Measurements from ENCODE around the gene AFF3. TPM values are rescaled to one million over a fixed set of nuclear protein-coding genes. Genes with fewer than 3 reads are reported as not detected.

The AFF3 gene
- total RNA-seq, 4 donors from 2014 or later, result 3.1 to 5.0 (median 3.7) TPM

DNA sequence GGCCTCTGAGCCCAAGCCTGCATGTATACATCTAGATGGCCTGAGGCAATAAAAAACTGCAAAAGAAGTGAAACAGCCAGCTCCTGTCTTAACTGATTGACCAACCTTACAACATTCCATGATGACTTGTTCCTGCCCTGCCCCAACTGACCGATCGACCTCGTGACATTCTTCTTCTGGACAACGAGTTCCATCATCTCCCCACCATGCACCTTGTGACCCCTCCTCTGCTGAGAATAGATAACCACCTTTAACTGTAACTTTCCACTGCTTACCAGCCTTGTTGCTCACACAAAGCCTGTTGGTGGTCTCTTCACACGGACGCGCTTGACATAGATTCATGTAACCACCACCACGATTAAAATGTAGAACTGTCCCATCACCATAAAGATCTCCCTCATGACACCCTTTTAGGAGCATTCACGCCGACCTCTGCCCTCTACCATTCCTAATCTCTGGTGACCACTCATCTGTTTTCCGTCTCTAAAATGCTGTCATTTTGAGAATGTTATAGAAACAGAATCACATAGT, 532.5 kb downstream of the AFF3 start:
- DNase-seq (ENCODE audit: low spot score in 2 of 2), result no peak
- no peak for TF ChIP-seq CTCF (IDR thresholded peaks at IDR 0.05)
- TF ChIP-seq POLR2AphosphoS5 (IDR thresholded peaks at IDR 0.05), result no peak
- TF ChIP-seq POLR2A (IDR thresholded peaks at IDR 0.05), result no peak
- TF ChIP-seq EP300 (IDR thresholded peaks at IDR 0.05), result no peak
- 69% methylated on average over 11 of the region's 11 CpGs for WGBS

DNA sequence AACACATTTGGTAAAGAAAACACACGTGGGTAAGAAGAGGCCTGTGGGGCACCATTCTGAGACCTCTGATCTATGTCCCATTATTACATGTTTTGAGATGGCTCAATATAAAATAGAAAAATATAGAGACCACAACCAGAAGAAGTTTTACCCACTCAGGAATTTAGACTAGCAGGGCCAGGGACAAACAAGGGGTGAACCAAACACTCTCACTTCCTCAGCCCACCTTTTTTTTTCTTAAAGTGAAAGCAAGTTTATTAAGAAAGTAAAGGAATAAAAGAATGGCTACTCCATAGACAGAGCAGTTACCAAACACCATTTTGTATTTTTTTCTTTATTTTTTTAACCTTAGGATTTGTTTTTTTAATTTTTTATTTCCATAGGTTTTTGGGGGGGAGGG, 533.5 kb downstream of the AFF3 start:
- Histone ChIP-seq H3K27me3 (no peaks in the 10 kb centered on the region), H3K27ac (no peak overlapping the region), H3K4me1 (peaks cover 6% of the 10 kb centered on the region), H3K4me3 (no peak overlapping the region), H3K36me3 (no peaks in the 10 kb centered on the region), H3K9me3 (no peaks in the 10 kb centered on the region)
- WGBS, result 23% methylated on average over 1 of the region's 1 CpG
- DNase-seq (ENCODE audit: low spot score in 2 of 2), result no peak
- TF ChIP-seq POLR2AphosphoS5 (IDR thresholded peaks at IDR 0.05) (no peak), CTCF (IDR thresholded peaks at IDR 0.05) (no peak), POLR2A (IDR thresholded peaks at IDR 0.05) (no peak), EP300 (IDR thresholded peaks at IDR 0.05) (no peak)

More for the DNA sequence above, 532.5 kb downstream of the AFF3 start:
- no peak overlapping the region for H3K4me3 ChIP-seq
- H3K4me1 ChIP-seq, result peaks cover 6% of the 10 kb centered on the region
- no peaks in the 10 kb centered on the region for H3K9me3 ChIP-seq
- no peak overlapping the region for H3K27ac ChIP-seq
- no peaks in the 10 kb centered on the region for H3K27me3 ChIP-seq
- no peaks in the 10 kb centered on the region for H3K36me3 ChIP-seq

DNA sequence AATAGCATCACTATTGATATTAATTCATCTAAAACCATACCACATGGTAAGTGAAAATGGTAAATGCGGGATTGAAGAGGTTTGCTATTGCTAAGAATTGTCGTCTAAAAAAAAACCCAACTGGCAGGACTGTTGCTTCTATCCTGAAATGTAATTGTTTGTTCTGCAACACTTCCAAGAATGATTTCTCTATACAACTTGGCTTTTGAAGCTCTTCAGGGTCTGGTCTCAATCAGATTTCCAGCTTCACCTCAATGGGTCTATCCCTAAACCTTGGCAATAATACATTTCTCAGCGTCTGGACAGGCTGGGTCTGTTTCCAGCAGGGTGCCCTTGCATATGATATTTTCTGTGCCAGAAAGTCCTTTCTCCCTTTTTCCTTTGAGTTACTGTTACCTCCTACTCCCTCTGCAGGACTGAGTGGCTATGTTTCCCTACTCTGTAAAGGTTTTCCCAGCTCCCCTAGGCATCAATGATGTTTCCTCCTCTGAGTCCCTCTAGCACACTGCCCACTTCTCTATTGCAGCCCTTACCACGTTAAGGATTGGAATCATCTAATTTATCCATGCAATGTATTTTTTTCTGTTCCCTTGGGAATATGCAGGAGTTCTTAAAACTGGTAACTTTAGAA, 534.4 kb downstream of the AFF3 start:
- DNase-seq (ENCODE audit: low spot score in 2 of 2), result no peak
- WGBS, result 46% methylated on average over 4 of the region's 4 CpGs
- H3K27ac ChIP-seq, result no peak overlapping the region
- peaks cover 6% of the 10 kb centered on the region for H3K4me1 ChIP-seq
- no peaks in the 10 kb centered on the region for H3K27me3 ChIP-seq
- H3K4me3 ChIP-seq, result no peak overlapping the region
- H3K9me3 ChIP-seq, result no peaks in the 10 kb centered on the region
- no peaks in the 10 kb centered on the region for H3K36me3 ChIP-seq
- no peak for TF ChIP-seq POLR2A (IDR thresholded peaks at IDR 0.05)
- no peak for TF ChIP-seq EP300 (IDR thresholded peaks at IDR 0.05)

- Histone ChIP-seq H3K4me1 (peaks cover 6% of the 10 kb centered on the region), H3K4me3 (no peak overlapping the region), H3K9me3 (no peaks in the 10 kb centered on the region), H3K36me3 (no peaks in the 10 kb centered on the region), H3K27me3 (no peaks in the 10 kb centered on the region), H3K27ac (no peak overlapping the region)
- DNase-seq (ENCODE audit: low spot score in 2 of 2), result no peak
- 67% methylated on average over 4 of the region's 4 CpGs for WGBS
- TF ChIP-seq POLR2A (IDR thresholded peaks at IDR 0.05) (no peak), EP300 (IDR thresholded peaks at IDR 0.05) (no peak), POLR2AphosphoS5 (IDR thresholded peaks at IDR 0.05) (no peak), CTCF (IDR thresholded peaks at IDR 0.05) (no peak)
These were observed 534.9 kb downstream of the AFF3 start for GRCh38 chr2:99607454-99607853.

DNA sequence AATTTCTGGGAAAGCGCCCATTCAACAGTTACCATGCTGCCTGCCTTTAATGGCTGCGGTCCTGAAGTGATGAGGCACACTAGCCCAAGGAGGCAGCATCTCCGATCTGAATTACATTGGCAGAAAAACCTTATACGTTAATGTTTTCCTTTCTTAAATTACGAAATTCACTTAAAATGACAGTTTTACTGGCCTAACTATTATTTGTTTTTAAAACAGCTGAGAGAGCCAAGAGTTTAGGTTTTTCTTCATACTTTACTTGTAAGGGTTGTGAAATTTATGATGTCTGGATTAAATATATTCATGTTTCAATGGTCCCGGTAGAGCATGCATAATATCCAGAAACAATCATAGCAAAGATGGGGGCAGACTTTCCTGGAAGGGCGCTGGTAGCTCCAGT, 537.4 kb downstream of the AFF3 start:
- TF ChIP-seq POLR2AphosphoS5 (IDR thresholded peaks at IDR 0.05), result no peak
- no peak for TF ChIP-seq POLR2A (IDR thresholded peaks at IDR 0.05)
- TF ChIP-seq CTCF (IDR thresholded peaks at IDR 0.05), result no peak
- no peak for TF ChIP-seq EP300 (IDR thresholded peaks at IDR 0.05)
- no peak overlapping the region for H3K27ac ChIP-seq
- no peak for DNase-seq (ENCODE audit: low spot score in 2 of 2)
- peaks cover 12% of the 10 kb centered on the region for H3K27me3 ChIP-seq
- peaks cover 6% of the 10 kb centered on the region for H3K4me1 ChIP-seq
- no peak overlapping the region for H3K4me3 ChIP-seq
- no peaks in the 10 kb centered on the region for H3K9me3 ChIP-seq
- WGBS, result 73% methylated on average over 7 of the region's 7 CpGs
- no peaks in the 10 kb centered on the region for H3K36me3 ChIP-seq
